HG03354 (cell line): ENCODE results near the gene KIF26B.

Experiments used
- ATAC-seq: cut with Tn5 transposase; IDR thresholded peaks from one replicate; pipeline ENCODE4 v1.9.1; 2021; ENCODE audit warnings: mild to moderate bottlenecking; ENCODE audit not compliant: unreplicated experiment, poor library complexity, severe bottlenecking

Gene KIF26B

DNA sequence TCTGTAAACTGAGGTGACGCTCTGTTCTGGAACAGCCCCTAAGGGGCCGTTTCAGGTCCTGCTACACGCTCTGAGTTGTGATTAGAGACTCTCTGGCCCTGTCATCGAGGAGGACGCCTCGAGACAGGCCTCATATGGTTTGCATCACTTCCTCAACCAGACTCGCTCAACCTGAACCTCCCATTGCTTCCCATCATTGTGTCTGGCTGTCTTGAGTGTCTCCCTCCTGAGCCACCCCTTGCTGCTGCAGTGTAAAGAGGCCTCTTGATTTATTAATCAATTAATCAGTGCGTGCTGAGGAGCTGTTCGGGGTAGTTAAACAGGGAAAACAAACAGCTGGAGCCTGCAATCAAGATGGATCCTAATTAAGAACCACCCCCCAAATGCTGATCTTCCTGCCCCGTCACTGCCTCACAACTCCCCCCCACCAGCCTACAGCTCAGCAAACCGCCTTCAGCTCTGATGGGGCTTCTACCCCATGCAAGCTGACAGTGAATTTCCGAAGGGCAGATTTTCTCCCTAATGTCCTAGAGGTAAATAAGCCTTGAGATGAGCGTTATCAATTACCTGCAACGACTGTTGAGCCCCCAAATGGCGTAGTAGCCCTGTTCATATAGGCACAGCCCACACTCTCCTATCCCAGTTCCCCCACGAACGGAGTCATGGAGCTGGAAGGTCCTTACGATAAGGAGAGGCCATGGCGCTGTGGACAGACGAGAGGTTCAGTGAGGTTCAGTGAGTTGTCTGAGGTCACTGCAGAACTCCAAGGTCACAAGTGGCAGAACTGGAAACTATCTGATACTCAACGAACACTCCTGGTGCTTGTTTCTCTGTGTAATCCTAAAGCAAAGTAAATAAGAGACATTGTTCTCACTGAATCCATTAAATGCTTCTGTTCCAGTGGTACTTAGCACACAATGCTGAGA, 210.6 kb downstream of the KIF26B start:
- ATAC-seq, result no peak

DNA sequence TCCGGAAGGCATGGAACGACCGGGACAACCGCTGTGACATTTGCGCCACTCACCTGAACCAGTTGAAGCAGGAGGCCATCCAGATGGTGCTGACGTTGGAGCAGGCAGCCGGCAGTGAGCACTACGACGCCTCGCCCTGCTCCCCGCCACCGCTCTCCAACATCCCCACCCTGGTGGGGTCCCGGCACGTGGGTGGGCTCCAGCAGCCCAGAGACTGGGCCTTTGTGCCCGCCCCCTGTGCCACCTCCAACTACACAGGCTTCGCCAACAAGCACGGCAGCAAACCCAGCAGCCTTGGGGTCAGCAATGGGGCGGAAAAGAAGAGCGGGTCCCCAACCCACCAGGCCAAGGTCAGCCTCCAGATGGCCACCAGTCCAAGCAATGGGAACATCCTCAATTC, 212.1 kb downstream of the KIF26B start:
- ATAC-seq, result no peak

DNA sequence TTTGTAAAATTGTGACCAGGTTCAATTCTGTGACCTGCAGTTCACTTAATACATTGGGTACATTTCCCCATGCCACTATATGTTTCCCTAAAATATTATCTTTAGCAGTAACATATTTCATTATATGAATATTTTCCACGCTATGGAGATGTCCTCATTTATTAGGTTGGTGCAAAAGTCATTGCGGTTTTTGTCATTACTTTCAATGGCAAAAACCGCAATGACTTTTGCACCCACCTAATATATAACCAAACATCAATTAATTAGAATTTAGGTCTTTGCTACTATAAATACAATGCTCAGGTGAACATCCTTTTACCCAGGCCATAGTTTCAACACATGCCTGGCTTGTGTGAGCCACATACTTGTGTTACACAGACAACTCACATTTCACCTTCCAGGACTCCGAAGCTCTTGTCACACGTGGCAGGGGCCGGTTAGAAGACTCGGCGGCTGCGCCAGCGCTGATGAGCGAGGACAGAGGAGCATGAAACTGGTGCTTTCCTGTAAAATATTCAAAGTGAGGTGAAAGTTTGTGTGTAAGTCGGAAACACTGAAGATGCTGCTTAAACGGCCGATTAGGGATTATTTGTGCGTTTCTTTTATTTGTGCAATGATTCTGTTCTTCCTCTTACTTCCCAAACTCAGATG, 215.5 kb downstream of the KIF26B start:
- no peak for ATAC-seq

DNA sequence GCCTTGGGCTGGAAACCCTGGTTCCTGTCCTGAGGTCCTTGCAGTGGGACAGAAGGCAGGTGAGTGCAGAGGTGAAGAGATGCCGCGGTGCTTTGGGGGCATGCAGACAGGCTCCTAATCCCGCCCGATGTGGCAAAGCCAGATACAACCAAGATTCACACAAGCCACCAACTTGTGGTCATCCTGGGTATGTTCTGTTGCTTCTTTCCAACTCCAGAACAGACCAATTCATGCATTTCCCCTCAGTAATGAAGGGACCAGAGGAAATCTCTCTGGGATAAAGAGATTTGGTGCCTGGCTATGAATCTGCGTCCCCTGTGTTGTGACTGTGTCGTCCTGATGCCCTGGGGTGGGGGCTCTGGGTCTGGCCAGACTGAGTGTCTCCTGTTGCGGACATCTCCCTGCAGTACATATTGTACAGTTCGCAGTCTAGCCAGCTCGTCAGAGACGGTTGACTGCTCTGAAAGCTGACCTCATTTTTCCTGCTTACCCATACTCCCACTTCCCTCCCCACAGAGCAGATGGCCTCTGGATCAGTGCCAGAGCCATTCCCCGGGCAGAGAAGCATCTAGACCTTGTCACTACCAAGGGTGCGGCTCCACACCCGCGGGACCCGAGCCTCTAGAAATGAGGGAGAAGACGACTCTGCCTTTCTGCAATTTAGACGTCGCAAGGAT, 216.3 kb downstream of the KIF26B start:
- no peak for ATAC-seq

DNA sequence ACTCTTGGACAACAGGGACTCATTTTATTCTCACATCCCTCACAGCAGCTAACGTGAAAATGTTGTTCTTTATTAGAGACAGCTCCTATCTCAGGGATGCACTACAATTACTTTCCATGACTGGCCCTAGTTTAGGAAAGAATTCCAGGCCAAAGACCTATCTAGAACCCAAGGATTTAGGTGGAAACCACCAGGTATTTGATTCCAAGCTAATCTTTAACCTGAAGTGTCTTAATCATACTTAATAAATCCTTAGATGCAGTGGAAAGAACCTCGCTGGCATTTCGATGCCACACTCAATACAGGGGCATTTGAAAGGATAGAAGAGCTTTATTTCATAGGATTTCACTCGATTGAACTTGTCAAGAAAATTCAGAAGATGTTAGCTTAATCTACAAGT, 218.3 kb downstream of the KIF26B start:
- no peak for ATAC-seq

DNA sequence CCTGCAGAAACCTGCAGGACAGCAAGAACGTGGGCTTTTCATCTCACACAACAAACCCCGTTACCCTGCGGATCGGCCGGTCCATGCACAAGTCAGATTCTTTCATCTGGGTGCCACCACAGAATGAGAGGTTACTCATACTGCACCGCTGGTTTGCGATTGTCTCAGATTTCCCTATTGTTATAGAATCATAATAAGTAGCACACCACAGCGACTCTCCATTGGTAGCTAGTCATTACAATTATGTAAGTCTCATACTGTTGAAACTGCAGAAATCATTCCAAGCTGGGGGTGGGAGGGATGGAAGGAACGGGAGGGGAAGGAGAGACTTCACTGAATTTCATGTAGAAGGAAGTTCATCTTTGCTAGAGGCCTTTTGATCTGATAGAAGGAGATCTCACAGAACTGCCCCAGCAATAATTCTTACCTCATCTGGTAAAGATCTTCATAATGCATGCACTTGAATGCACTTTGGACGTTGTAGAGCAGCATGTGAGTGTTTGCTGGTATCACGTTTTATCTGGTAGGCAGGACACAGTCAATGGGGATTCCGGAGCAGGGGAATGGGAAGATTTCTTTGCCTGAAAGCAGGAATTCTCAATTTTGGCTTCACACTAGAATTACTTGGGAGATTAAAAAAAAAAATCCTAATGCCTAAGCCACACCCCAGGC, 221.1 kb downstream of the KIF26B start:
- no peak for ATAC-seq

DNA sequence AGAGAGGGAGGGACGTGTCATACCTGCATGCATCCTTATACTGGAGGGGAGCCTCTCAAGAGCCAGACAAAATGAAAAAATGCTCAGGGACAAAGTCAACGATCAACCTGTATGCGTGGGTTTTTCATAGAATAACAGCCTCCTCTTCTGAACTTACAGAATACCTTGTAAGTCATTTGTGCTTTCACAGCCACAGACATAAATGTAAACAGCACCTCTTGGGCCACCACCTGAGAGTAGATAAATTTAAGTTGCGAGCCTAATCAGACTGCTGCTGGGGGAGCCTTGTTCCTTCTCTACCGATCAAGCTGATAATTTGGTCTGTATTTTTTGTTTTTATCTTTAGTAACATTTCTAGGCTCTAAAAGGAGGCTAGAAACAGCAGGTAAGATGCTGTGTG, 223.1 kb downstream of the KIF26B start:
- no peak for ATAC-seq

DNA sequence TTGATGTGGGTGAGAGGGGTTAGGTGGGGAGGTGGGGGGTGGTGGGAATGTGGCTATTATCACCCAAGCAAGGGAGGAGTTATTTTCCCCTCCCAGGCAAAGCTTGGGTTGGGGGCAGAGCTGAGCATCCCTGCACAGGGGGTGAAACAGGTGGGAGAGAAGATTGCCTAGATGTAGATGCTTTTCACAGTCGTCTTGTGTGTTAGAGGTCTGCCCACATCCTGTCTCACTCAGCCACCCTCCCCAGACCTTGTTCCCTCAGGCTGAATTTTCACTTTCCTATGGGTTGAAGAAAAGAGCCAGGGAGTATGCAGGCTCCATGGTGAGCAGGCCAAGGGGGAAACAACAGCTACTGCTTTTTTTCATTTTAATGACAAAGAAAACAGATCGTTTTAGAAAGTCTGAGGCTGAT, 223.5 kb downstream of the KIF26B start:
- ATAC-seq, result peak; percentile 65

DNA sequence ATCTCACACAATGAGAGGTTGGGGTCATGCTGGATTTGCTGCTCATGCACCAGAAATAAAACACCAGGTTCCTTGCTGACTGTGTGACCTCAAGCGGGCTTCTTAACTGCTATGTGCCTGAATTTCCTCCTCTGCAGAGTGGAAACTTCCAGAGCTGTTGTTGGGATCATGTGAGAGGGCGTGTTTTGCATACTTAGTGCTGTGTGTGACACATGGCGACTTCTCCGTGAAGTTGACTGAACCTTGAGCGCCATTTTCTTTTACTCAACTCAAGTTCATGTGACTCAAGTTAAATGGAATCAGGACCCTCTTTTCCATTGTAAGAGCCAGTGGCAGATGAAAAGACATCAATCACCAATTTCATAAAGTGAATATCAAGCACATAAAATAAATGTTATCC, 224.0 kb downstream of the KIF26B start:
- peak; percentile 33 for ATAC-seq

DNA sequence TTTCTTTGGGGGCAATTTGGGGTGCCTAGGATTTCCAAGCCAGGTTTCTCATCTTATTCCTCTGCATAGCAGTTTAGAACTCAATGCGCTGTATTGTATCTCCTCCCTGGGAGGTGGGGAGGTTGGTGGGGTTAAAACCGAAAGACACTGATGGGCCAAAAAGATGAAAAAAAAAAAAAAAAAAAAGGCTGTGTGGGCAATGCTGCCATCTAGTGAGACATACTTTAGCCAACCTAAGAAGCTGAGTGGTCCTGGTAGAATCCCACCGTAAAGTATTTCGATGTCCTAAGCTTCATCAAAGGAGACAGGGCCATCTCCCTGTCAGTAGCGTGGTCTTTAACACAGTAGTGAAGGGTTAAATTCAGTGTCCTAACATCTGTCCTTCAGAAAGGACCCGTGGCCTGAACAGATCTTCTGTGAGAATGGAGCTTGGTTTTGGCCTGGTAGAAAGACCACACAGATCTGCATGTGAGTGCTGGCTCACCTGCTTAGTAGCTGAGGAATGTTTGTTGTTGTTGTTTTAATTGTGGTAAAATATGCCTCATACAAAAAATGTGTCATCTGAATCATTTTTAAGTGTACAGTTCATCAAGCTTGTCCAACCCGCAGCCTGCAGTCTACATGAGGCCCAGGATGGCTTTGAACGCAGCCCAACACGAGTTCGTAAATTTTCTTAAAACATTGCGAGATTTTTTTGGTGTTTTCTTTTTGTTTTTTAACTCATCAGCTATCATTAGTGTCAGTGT, 226.2 kb downstream of the KIF26B start:
- ATAC-seq, result no peak

DNA sequence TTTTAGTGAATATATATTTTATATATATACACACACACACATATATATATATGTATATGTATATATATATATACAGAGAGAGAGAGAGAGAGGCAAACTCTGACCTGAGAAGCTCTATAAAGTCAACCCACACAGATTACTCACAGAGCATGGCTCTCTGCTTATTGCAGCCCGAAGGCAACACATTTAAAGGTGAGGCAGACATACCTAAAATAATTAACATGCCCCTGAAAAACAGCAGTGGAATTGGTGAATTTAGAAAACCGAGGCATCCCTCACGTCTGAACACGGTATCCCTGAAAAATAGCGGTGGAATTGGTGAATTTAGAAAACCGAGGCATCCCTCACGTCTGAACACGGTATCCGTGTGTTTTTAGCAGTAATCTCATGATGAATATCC, 228.2 kb downstream of the KIF26B start:
- no peak for ATAC-seq

DNA sequence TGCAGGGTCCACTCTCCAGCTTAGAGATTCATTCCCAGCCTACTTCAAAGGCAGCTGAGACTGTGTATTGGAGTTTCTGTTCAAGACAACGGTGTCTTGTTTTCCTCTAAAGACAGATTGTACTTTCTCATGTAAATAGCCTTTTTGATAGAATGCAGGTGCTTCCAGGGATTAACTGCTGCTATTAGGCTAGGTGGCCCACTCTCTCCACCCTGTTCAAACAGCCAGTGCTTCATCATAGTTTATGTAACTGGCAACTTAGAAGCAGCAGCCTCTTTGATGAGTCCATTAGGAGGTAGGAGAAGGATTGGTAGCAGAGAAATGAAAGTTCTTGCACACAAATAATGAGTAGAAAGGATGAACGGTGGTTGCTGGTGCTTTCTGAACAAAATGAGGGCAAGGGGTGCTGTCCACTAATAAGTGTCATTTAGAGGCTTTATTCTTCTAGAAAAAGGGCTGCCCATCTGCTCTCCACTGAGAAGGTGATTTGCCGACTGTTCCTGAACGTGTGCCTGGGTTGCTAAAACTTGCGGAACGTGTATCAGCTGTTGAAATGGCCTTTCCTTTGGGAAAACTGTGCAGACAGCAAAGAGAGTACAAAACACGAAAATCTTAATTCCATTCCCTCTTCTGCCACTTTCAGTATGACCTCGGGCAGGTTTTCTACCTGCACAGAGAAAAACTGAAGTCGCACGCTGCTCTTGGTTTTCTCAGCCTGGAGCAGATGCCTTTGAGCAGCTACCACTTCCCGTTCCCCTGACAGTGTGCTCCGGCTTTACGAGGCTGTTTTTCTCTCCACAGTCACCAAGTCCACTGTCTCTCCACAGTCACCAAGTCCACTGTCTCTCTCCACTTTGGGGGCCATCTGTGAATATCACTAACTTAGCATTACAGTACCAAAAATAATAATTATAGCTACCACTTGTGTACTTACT, 228.9 kb downstream of the KIF26B start:
- no peak for ATAC-seq

DNA sequence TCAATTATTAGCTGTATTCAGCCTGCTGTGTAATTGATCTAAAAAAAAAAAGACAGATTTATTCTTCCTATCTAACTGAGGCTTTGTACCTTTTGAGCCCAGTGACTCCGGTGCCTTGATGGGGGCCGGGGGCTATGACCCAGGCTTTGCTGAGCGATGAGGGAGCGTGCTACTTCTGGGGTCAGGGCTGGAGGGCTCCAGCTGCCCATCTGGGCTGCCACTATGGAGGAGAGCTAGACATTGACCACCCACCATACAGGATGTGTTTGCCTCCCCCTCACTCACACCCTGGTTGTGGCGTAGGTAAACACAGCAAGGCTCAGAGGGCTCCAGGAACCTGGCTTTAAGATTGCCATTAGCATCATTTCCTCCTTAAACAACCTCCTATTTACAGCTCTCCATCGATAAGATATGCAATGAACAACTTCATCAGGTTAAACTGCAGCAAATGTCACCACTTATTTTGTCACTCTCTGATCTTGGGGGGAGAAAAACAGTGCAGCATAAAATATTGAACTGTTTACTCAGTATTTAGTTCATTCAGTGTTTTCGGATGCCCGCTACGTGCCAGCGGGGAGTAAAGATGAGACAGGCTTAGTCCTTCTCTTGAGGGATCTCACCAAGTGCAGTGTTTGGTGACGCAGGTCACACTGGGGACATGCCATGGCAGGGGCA, 231.6 kb downstream of the KIF26B start:
- no peak for ATAC-seq

DNA sequence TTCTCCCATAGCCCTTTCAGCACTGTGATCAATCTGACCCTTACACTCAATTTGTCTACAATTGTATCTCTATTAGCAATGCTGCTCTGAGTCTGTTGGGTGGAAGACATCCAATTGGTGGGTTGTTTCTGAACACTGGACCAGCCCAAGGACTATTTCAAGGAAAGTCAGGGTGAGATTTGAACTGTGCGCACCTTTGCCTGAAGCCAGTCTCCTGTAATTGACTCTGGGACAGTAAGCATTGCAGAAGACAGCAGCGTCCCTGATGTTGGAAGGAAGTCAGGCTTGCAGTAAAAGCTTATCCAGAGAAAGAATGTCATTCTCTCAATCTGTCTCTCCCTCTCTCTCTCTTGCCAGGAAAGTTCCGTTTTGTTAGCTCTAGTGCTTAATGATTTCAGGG, 233.9 kb downstream of the KIF26B start:
- ATAC-seq, result no peak

DNA sequence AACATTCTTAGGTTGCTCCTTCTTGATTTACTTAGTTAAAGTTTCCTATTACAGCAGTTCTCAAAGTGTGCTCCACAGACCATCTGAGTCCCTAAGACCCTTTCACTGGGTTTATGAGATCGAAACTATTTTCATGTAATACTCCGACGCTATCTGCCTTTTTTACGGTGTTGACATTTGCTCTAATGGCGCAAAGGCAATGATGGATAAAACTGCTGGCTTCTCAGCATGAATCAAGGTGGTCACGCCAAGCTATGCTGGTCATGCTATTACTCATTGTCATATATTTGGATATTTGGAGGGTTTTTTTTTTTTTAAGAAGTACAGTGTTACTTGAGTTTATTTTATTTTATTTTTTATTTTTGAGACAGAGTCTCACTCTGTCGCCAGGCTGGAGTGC, 235.1 kb downstream of the KIF26B start:
- no peak for ATAC-seq

DNA sequence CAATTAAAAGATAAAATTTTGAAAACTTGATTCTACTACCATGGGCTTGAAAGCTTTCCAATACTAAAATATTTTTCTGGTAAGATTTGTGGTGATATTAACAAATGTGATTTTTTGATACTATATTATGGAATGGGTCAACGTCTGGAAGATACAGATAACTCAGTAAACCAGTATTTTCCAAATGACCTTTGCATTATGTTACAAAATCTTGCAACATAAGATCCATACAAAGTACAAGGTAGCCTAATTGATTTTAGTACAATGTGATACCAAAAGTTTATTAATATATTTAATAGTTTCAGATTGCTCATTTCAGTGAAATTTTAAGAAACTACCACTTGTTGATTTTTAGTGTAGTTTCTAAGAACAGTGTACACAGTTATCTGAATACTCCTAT, 236.2 kb downstream of the KIF26B start:
- ATAC-seq, result no peak

DNA sequence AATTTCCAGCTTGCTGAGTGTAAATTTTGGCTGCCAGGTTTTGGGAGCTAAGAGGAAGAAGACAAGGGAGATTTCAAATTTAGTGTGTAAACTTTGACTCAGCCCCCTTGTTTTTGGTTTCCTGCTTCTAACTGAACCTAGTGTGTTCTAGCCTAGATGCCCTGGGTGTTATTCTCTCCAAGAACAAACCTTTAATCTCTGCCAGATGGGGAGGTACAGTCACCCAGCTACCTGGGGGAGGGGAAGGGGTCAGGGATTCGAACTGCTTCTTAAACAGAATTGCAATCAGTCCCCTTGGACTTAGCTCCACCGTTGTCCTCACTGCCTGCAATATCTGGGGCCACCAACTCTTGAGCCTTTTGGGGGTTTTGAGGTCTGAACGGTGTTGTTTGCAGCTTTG, 238.9 kb downstream of the KIF26B start:
- no peak for ATAC-seq

DNA sequence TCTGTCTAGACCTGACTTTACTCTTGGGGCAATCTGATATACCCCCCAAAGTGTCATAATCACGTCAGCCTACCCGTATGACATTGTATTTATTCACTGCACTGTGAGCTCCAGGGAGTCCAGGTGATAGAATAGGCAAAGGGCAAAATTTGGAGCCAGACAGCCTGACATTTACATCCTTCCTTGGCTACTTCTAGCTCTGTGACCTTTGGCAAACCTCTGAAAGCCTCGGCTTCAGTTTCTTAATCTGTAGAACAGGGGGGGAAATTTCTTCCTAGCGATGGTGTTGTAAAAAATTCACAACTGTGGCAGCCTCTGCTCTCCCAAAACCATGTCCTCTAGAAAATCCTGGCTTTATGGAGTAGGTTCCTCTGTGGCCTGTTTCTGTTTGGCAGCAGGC, 240.9 kb downstream of the KIF26B start:
- ATAC-seq, result no peak
